Stimulated activated CD4-positive, alpha-beta T cell treated with anti-CD3 and anti-CD28 coated beads, Interleukin-2, amount 100 ng/mL, for 4 hours (primary cell): ENCODE data around the gene PKD2L2.
"Not testable (repeated sequence)": the region's sequence is repeated elsewhere in the genome, so short reads cannot be mapped to it uniquely, and the experiment has no call there.

Source experiments
- DNase-seq: peaks from one replicate; pipeline ENCODE4 v3.0.0-alpha.2; 2020; ENCODE audit warnings: low read depth

The PKD2L2 gene

GRCh38 chr5:137888863-137889759 lies at the start of gene PKD2L2:
Gene PKD2L2 (plus strand): TSS chr5:137889457. CDS start chr5:137889492, 35 bp downstream.
- peak; percentile 73 for DNase-seq

GRCh38 chr5:137842296-137842695 lies 47.0 kb upstream of the PKD2L2 start:
- no peak for DNase-seq

DNA sequence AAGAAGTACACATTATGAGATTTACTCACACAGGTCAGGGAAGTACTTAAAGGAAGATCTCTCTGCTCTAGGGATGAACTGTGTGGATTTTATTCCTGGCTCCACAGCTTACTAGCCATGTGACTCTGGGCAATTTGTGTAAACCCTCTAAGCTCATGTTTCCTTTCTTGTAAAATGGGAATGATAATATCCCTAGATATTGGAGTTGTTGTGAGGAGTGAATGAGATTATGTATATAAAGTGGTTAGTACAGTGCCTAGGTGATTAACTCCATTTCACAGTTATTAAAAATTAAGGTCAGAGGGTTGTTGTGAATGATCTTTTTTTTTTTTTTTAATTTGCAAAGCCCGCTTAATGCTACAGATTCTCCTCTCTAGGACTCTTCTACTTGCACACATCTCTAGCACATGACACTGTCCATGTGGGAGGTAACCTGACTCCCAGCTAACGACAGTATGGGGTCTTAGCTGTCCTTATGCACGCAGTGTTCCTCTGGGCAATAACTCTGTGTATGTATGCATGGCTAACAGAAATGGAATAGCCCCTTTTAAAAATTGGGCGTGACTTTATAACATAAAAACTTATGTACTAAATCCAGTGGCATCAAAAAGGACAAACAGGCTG lies 45.5 kb upstream of the PKD2L2 start:
- no peak for DNase-seq

DNA sequence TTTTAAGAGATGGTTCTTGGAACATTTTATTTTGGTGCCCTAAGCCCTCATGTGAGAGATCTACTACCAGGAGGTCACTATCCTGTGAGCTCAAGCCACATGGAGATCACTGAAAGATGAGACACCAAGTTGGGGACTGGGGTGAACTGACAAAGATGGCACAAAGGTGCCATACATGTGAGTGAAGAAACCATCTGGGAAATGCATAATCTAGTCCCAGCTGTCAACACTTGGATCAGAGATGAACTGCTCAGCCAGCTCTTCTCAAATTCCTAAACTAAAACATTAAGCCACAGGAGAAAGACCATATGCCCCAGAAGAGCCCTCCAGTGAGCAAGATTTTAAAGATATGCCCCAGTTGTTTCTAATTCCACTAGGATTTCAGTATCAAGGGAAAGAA lies 43.8 kb upstream of the PKD2L2 start:
- no peak for DNase-seq

DNA sequence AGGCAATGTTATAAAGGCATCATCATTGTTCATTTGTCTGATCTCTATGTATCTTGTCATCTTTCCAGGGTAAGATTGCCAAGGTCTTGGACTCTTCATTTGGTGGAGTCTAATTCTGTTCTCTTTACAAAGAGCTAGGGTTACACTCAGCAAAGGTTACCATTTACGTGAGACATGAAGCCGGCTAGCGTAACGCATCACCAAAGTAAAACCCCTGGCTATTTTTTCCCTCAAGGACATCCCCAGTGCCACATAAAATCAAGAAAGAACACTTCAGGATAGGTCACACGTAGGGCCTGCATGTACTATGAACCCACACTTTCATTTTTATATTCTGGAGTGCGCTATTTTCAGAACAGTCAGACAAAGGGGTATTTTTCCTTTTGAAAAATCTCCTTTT lies 41.6 kb upstream of the PKD2L2 start:
- DNase-seq: no peak

- DNase-seq: not testable (repeated sequence)
These were observed 36.1 kb upstream of the PKD2L2 start for GRCh38 chr5:137853165-137853564.

DNA sequence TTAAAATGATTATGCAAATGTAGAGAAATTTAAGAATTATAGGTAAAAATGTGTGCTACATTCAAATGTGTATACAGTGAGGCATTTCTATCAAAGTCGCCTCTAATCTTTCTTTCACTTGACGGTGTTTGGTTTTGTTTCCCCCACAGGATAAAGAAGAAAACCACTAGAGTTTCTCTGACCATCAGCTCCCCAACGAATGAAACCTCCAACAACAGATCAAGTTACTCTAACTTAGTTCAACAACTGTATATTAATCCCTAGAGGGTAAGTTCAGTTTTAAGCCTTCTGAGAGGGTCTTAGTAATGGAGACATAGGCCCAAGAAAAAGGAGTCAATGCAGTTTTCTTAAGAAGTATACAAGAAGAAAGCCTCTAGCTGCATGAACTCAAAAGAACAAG lies 33.1 kb upstream of the PKD2L2 start:
- DNase-seq: no peak

DNA sequence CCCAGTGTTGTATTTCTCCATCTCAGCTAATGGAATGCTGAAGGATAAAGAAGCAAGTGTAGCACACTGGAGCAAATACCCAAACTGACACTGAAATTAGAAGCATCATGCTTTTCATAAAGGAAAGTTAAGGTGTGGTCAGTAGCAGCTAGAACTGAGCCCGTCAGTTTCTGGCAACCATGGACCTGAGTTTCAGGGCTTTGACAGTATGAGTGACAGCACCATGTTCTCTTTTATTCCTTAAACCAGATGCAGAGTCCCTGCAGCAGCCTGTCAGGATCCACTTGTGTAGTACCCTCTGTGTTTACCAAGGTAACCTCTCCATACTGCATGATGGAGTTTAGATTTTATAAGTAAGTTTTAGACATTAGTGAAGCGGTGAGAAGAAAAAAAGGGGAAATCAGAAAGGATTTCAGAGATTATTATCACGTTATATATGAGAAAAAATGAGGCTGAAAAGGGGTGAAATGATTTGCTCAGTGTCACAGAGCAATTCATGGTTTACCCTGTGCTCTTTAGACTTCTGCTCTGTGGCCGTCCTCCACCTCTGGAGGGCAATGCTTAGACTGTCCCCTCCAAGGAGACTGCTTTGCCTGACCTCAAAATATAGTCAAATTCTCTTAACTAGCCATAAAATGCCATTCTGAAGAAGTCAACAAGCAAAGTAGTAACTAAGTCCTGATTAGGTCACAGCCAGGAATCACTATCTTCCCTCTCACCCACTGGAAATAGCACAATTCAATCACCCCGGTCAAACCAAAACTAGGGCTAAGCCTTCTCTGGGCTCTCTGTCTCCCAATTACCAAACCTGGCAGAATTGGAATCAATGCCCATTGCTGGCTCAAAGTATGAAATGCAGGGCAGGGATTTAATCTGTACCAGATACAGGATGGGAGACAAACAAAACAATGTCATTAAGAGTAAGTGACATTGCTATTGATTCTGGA lies 32.1 kb upstream of the PKD2L2 start:
- DNase-seq: no peak

GRCh38 chr5:137858223-137858916 lies 30.9 kb upstream of the PKD2L2 start:
- DNase-seq: no peak

DNA sequence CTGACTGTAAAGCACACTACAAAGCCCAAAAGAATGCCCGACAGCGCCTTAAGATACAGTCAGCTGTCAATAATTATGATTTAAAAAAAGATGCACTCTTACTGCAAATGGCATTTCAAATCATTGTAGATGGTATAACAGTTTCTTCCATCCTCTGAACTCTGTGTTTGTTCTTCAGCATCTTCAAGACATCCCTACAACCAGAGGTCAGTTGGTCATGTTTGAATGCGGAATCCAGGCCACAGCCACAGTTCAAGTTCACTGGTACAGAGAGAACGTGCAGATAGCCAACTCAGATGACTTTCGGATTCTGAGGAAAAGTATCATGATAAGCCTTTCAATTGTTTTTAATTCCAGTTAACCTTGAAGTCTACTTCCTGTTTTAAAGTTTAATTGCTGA lies 30.3 kb upstream of the PKD2L2 start:
- no peak for DNase-seq

DNA sequence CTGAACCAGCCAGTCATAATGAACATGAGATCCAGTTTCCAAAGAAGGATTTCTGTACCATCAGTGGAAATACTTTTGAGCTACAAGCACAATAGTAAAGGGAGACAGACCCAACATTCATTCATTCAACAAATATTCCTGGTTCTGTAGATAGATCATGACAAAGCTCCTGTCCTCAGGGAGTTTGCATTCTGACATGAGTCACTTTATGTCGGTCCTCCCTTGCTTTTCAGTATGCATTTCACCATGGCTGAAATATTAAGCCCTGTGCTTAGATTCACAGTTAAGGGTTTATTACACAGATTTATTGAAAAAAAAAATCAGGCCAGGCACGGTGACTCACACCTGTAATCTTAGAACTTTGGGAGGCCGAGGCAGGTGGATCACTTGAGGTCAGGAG lies 27.0 kb upstream of the PKD2L2 start:
- no peak for DNase-seq

GRCh38 chr5:137863653-137864052 lies 25.6 kb upstream of the PKD2L2 start:
- not testable (repeated sequence) for DNase-seq

DNA sequence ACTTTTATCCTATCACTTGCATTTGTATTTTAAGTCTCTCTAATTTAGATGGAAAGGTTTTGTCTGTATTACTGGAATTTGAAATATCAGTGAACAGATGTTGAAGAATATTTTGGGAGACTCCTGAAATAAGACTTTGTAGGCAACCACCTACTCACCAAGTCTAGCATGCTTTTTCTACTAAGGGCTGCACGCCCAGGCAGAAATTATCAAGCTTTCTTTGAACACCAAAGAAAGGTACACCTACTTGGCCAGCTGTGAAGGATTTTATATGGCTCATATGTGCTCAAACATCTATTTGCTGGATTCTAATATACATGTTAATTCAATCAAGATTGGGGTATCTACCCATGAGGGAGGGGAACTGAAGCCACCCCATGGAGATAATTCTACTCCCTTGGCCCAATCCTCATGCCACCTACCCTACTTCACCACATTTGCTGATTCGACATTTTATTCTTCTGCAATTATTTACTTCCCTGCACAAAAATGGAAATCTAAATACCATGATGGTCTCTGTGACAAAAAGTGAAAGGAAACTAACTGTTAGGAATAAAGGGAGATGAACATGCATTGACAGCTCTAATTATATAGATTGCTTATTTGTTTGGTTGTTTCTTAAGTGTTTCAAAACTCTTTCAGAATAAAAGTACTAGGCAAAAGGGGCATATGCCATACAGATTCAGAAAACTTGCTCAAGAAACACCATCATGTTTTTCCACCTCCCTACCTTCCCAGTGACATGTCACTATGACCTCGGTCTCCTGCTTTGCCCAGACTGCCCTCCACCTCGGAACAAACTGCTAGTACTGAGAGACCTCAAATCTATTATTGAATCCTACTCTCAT lies 22.5 kb upstream of the PKD2L2 start:
- no peak for DNase-seq

DNA sequence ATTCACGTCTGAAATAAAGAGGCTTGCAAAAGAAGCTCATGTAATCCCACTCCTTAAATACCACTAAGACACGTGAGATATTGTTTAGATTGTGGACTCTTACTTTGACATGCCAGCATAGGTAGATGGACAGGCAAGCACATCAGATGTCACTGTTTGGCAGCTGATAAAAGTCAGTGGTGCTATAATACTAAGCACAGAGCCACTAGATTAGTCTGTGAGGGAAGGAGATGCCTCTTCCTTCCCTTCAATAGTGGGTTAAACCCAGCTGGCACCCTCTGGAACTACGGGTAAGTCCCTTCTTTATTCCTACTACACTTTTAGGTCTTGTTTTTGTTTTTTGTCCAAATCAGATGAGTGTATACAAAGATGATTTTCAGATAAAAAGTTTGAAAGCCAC lies 21.6 kb upstream of the PKD2L2 start, which contains the start of gene MYOT:
Gene MYOT, plus strand, starts transcription at position 197 of the 400 bp plus-strand sequence. CDS start 2,792 bp downstream, outside the sequence.
- DNase-seq: no peak

DNA sequence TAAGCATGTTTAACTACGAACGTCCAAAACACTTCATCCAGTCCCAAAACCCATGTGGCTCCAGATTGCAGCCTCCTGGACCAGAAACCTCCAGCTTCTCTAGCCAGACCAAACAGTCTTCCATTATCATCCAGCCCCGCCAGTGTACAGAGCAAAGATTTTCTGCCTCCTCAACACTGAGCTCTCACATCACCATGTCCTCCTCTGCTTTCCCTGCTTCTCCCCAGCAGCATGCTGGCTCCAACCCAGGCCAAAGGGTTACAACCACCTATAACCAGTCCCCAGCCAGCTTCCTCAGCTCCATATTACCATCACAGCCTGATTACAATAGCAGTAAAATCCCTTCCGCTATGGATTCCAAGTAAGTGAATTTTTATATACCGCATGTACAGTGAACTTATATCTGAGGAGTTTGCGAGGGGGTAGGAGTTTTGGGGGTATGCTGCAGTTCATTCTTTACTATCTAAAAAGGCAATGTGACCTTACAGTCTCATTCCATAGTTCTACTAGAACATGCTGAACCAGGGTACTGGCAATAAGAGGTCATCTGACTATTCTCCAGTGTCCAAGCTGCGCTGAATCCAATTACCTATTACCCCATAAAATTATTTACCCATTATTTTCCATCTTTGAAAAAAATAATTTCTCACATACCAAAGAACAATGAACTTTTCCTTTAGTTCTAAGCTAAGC lies 18.5 kb upstream of the PKD2L2 start:
- DNase-seq: no peak

GRCh38 chr5:137871571-137871970 lies 17.7 kb upstream of the PKD2L2 start:
- no peak for DNase-seq

- no peak for DNase-seq
These were observed 16.8 kb upstream of the PKD2L2 start for GRCh38 chr5:137872466-137872865.

GRCh38 chr5:137876101-137876500 lies 13.2 kb upstream of the PKD2L2 start:
- DNase-seq: no peak

DNA sequence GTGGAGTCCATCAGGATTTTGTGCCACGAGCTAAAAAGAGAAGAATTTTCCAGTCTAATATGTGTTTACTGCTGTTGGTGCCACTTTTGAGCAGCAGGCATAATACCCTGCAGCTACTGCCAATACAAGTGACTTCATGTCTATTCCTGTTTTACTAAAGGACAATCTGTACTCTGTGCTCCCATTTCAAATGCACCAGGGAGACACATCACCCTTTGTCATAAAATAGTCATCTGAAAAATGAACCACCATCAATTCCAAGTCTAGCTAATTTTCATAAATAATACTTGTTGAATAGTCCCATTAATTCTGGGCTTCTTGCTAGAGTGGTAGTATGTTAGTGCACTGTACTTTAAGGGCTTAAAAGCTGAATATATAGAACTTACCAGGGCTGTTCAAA lies 8.9 kb upstream of the PKD2L2 start:
- no peak for DNase-seq

- DNase-seq: no peak
These were observed 1.4 kb upstream of the PKD2L2 start for GRCh38 chr5:137887831-137888230.
